Transverse colon (tissue), 4 donors: ENCODE results near the gene TRMT2A. TPM values are rescaled to one million over a fixed set of nuclear protein-coding genes. Genes with fewer than 3 reads are reported as not detected.

Experiments
- DNase-seq: peaks from one replicate; pipeline ENCODE4 v3.0.0-alpha.2; 2019
- H3K27ac ChIP-seq, 4 donors: fragments of 200-600 bp; sonication (generic); 2 replicates each; pipeline ENCODE4 v1.5.1; 2016 to 2018; ENCODE audit warnings: inconsistent platforms in 4 of 4
- H3K27me3 ChIP-seq: fragments of 200-600 bp; sonication (generic); 2 replicates; pipeline ENCODE4 v1.5.1; 2017; ENCODE audit warnings: inconsistent platforms
- H3K36me3 ChIP-seq, 4 donors: fragments of 200-600 bp; sonication (generic); 2 replicates each; pipeline ENCODE4 v1.5.1; 2017 to 2019; ENCODE audit warnings: inconsistent platforms in 4 of 4
- H3K4me1 ChIP-seq, 4 donors: fragments of 200-600 bp; sonication (generic); 2 replicates each; pipeline ENCODE4 v1.5.1; 2017 to 2020; ENCODE audit warnings: inconsistent platforms in 4 of 4
- H3K4me3 ChIP-seq, 4 donors: fragments of 200-600 bp; sonication (generic); 1 replicate in 1 of 4; 2 replicates in 3 of 4; pipeline versions ENCODE4 v1.5.1 to v1.6.1; 2017 to 2019; ENCODE audit warnings: inconsistent platforms in 4 of 4
- H3K9me3 ChIP-seq, 2 donors: fragments of 200-600 bp; sonication (generic); 2 replicates each; pipeline ENCODE4 v1.5.1; 2017 to 2019; ENCODE audit warnings: inconsistent platforms in 2 of 2
- EP300 ChIP-seq: sonication (generic); formaldehyde crosslinking; IDR thresholded peaks from one replicate; pipeline ENCODE4 v1.6.1; 2017; ENCODE audit warnings: antibody characterized with exemption, low read depth
- POLR2A ChIP-seq: fragments of 450-650 bp; IDR thresholded peaks from one replicate; pipeline ENCODE4 v1.6.1; 2016; ENCODE audit warnings: antibody characterized with exemption, mild to moderate bottlenecking, moderate library complexity
- POLR2AphosphoS5 ChIP-seq, 3 donors: sonication (generic); formaldehyde crosslinking; IDR thresholded peaks; one replicate each; pipeline ENCODE4 v1.6.1; 2016; ENCODE audit warnings: antibody characterized with exemption in 3 of 3
- WGBS, 2 donors: methylation state at CpG; one replicate each; pipeline ENCODE4 v1.1.5; 2018; ENCODE audit warnings: low coverage in 1 of 2; 5-methylcytosine and 5-hydroxymethylcytosine counted together
- in situ Hi-C, 4 donors: fragments of 200-750 bp; cut with MboI; loops; one replicate each; pipeline versions ENCODE4 v1.15.0 to v1.15.1; 2017; ENCODE audit warnings: low sequenced_read_pairs in 3 of 4, low pct_ligation_motif_present in 1 of 4, low pct_unique_long_range_greater_than_20kb in 1 of 4
- intact Hi-C: fragments of 100-400 bp; cut with DNase I; formaldehyde crosslinking; loops from one replicate; pipeline ENCODE4 v1.15.1; 2023; ENCODE audit warnings: low total_unique reads
- total RNA-seq, 4 donors: library from RNA; depleted of rRNA; stranded (reverse); fragments of >200 nt; gene quantifications; one replicate each; pipeline ENCODE4 v1.1.0, GENCODE V29; 2016
- TF ChIP-seq, protein P1 (sequence below), 5 experiments: fragments of 200-600 bp in 3 of 5; fragments of 450-650 bp in 2 of 5; sonication (generic) in 3 of 5; IDR thresholded peaks; 1 replicate in 2 of 5; 2 replicates in 3 of 5; pipeline ENCODE4 v1.5.1; 2016 to 2017; ENCODE audit warnings: antibody characterized with exemption in 5 of 5, inconsistent platforms in 3 of 5, mild to moderate bottlenecking in 2 of 5, moderate library complexity in 1 of 5

TRMT2A gene
- total RNA-seq, 4 donors from 2014 or later, result 38.6 to 77.4 (median 46.5) TPM

GRCh38 chr22:20125201-20126174 is 8.5 kb upstream of the TRMT2A start:
- no peak overlapping the region for H3K27ac ChIP-seq
- in situ Hi-C loops, result no loop called here
- DNase-seq, result no peak
- no peaks in the 10 kb centered on the region for H3K27me3 ChIP-seq
- TF ChIP-seq POLR2AphosphoS5 (IDR thresholded peaks at IDR 0.05), result no peak
- TF ChIP-seq EP300, result no peak
- TF ChIP-seq POLR2A, result no peak
- TF ChIP-seq, protein P1, sequence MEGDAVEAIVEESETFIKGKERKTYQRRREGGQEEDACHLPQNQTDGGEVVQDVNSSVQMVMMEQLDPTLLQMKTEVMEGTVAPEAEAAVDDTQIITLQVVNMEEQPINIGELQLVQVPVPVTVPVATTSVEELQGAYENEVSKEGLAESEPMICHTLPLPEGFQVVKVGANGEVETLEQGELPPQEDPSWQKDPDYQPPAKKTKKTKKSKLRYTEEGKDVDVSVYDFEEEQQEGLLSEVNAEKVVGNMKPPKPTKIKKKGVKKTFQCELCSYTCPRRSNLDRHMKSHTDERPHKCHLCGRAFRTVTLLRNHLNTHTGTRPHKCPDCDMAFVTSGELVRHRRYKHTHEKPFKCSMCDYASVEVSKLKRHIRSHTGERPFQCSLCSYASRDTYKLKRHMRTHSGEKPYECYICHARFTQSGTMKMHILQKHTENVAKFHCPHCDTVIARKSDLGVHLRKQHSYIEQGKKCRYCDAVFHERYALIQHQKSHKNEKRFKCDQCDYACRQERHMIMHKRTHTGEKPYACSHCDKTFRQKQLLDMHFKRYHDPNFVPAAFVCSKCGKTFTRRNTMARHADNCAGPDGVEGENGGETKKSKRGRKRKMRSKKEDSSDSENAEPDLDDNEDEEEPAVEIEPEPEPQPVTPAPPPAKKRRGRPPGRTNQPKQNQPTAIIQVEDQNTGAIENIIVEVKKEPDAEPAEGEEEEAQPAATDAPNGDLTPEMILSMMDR (IDR thresholded peaks at IDR 0.05), result no peak
- H3K4me3 ChIP-seq, result no peak overlapping the region
- WGBS, 2 donors, result 89% methylated on average over 31 of the region's 32 CpGs; no CpG with 5 or more reads in 1 of the 2 donors
- peaks cover 0 to 5% (median 0%) of the 10 kb centered on the region in 4 donors for H3K4me1 ChIP-seq
- no peaks in the 10 kb centered on the region for H3K9me3 ChIP-seq
- intact Hi-C loops, result loop anchor here (10.0 kb wide), 1 partner anchor 151 kb away; no protein-coding TSS in a partner anchor
- H3K36me3 ChIP-seq, result peaks cover 0 to 11% (median 2%) of the 10 kb centered on the region in 4 donors

DNA sequence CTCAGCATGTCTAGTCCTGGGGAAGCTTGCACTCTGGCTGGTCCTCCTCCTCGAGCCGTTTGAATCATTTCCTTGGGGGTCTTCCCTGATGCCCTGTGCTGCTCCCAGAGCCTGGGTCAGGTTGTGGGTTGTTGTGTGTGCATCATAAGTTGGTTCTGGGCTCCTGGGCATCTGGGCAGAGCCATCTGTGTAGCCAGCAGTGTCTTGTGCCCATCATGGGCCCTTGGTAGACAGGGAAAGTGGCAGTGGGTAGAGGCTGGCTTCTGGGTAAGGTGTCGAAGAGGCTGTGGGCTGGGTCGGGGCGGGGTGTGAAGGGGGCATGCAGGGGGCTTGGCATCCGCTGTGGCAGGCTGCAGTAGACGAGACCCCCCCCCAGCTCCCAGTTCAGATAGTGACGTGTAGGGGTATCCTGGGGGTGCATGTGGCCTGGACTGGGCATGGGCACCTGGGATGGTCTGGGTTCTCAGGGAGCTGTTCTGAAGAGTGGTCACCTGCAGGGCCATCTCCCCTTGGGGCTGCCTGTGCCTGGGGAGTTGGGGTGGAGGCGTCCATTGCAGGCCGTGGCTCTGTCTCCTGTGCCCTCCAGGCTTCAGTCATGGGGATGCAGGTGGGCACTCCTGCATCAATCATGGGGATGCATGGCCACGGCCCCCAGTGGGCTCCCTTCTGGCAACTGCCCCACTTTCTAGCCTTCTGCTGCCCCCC is 7.2 kb upstream of the TRMT2A start:
- TF ChIP-seq, protein P1 (IDR thresholded peaks at IDR 0.05), result no peak
- TF ChIP-seq POLR2AphosphoS5 (IDR thresholded peaks at IDR 0.05), result no peak
- no peaks in the 10 kb centered on the region for H3K9me3 ChIP-seq
- peaks cover 0 to 11% (median 2%) of the 10 kb centered on the region in 4 donors for H3K36me3 ChIP-seq
- peaks cover 0 to 10% (median 3%) of the 10 kb centered on the region in 4 donors for H3K4me1 ChIP-seq
- intact Hi-C loops (loop anchor here (10.0 kb wide), 1 partner anchor 149 kb away; no protein-coding TSS in a partner anchor), in situ Hi-C loops (no loop called here)
- no peaks in the 10 kb centered on the region for H3K27me3 ChIP-seq
- no peak for DNase-seq
- no peak overlapping the region for H3K27ac ChIP-seq
- 96% methylated on average over 4 of the region's 11 CpGs; no CpG with 5 or more reads in 1 of the 2 donors for WGBS, 2 donors
- no peak overlapping the region for H3K4me3 ChIP-seq

GRCh38 chr22:20123366-20124082 is 6.5 kb upstream of the TRMT2A start:
- H3K4me3 ChIP-seq, result no peak overlapping the region
- WGBS, 2 donors, result 93% methylated on average over 13 of the region's 13 CpGs; no CpG with 5 or more reads in 1 of the 2 donors
- no peak overlapping the region for H3K27ac ChIP-seq
- DNase-seq, result no peak
- in situ Hi-C loops, result no loop called here
- H3K36me3 ChIP-seq, result peaks cover 0 to 11% (median 2%) of the 10 kb centered on the region in 4 donors
- peaks cover 3 to 17% (median 9%) of the 10 kb centered on the region in 4 donors for H3K4me1 ChIP-seq
- H3K27me3 ChIP-seq, result no peaks in the 10 kb centered on the region
- no peaks in the 10 kb centered on the region for H3K9me3 ChIP-seq
- no peak for TF ChIP-seq POLR2A
- no peak for TF ChIP-seq POLR2AphosphoS5 (IDR thresholded peaks at IDR 0.05)
- TF ChIP-seq EP300, result no peak
- TF ChIP-seq, protein P1 (IDR thresholded peaks at IDR 0.05), result no peak
- intact Hi-C loops, result loop anchor here (10.0 kb wide), 1 partner anchor 149 kb away; no protein-coding TSS in a partner anchor
